Kidney epithelial cell (primary cell): ENCODE results near the gene LRBA. TPM values are rescaled to one million over a fixed set of nuclear protein-coding genes. Genes with fewer than 3 reads are reported as not detected.

Experiments
- DNase-seq: peaks from one replicate; pipeline ENCODE4 v3.0.0-alpha.2; 2010; ENCODE audit warnings: low read depth
- H3K27me3 ChIP-seq: 2 replicates; pipeline ENCODE4 v1.6.0; 2011; ENCODE audit warnings: low read length; ENCODE audit not compliant: control insufficient read depth, insufficient read depth
- H3K36me3 ChIP-seq: 2 replicates; pipeline ENCODE4 v1.5.1; 2011; ENCODE audit warnings: low read length; ENCODE audit not compliant: control insufficient read depth, insufficient read depth
- H3K4me3 ChIP-seq: 2 replicates; pipeline ENCODE4 v1.5.1; 2011; ENCODE audit warnings: low read depth, mild to moderate bottlenecking, control low read depth, low read length
- CTCF ChIP-seq: IDR thresholded peaks from 2 replicates; pipeline ENCODE4 v1.5.1; 2011; ENCODE audit warnings: mild to moderate bottlenecking, moderate library complexity, low read length, control low read depth, inconsistent platforms; ENCODE audit not compliant: insufficient read depth, poor library complexity, severe bottlenecking
- total RNA-seq: library from RNA; depleted of rRNA; stranded (reverse); fragments of >200 nt; gene quantifications from 2 replicates; pipeline ENCODE4 v1.2.3, GENCODE V29; 2015

The LRBA gene
- total RNA-seq, 1 donor from 2014 or later = 85.2 TPM

GRCh38 chr4:150358691-150359090, 656.4 kb downstream of the LRBA start:
- no peaks in the 10 kb centered on the region for H3K27me3 ChIP-seq
- no peak overlapping the region for H3K4me3 ChIP-seq
- DNase-seq = no peak
- H3K36me3 ChIP-seq = no peaks in the 10 kb centered on the region
- TF ChIP-seq CTCF = no peak

- Histone ChIP-seq H3K27me3 (no peaks in the 10 kb centered on the region), H3K4me3 (no peak overlapping the region), H3K36me3 (no peaks in the 10 kb centered on the region)
- no peak for DNase-seq
- TF ChIP-seq CTCF = no peak
Observed at GRCh38 chr4:150357829-150358228, 657.3 kb downstream of the LRBA start.

GRCh38 chr4:150355858-150356455, 659.1 kb downstream of the LRBA start:
- H3K27me3 ChIP-seq = no peaks in the 10 kb centered on the region

GRCh38 chr4:150355418-150355817, 659.7 kb downstream of the LRBA start:
- Histone ChIP-seq H3K4me3 (no peak overlapping the region), H3K36me3 (no peaks in the 10 kb centered on the region), H3K27me3 (no peaks in the 10 kb centered on the region)
- no peak for DNase-seq
- no peak for TF ChIP-seq CTCF

More at GRCh38 chr4:150355858-150356455, 659.1 kb downstream of the LRBA start:
- no peaks in the 10 kb centered on the region for H3K36me3 ChIP-seq
- TF ChIP-seq CTCF = no peak
- H3K4me3 ChIP-seq = no peak overlapping the region
- DNase-seq = no peak

GRCh38 chr4:150354214-150354796, 660.8 kb downstream of the LRBA start:
- no peaks in the 10 kb centered on the region for H3K36me3 ChIP-seq
- no peak for TF ChIP-seq CTCF
- no peaks in the 10 kb centered on the region for H3K27me3 ChIP-seq
- H3K4me3 ChIP-seq = no peak overlapping the region
- DNase-seq = no peak

GRCh38 chr4:150348079-150348478, 667.0 kb downstream of the LRBA start:
- no peak overlapping the region for H3K4me3 ChIP-seq

More at GRCh38 chr4:150348079-150348478, 667.0 kb downstream of the LRBA start:
- TF ChIP-seq CTCF = no peak
- Histone ChIP-seq H3K27me3 (no peaks in the 10 kb centered on the region), H3K36me3 (no peaks in the 10 kb centered on the region)
- peak; percentile 26 for DNase-seq
